ENCODE measurements around the gene DNPH1.

DNA sequence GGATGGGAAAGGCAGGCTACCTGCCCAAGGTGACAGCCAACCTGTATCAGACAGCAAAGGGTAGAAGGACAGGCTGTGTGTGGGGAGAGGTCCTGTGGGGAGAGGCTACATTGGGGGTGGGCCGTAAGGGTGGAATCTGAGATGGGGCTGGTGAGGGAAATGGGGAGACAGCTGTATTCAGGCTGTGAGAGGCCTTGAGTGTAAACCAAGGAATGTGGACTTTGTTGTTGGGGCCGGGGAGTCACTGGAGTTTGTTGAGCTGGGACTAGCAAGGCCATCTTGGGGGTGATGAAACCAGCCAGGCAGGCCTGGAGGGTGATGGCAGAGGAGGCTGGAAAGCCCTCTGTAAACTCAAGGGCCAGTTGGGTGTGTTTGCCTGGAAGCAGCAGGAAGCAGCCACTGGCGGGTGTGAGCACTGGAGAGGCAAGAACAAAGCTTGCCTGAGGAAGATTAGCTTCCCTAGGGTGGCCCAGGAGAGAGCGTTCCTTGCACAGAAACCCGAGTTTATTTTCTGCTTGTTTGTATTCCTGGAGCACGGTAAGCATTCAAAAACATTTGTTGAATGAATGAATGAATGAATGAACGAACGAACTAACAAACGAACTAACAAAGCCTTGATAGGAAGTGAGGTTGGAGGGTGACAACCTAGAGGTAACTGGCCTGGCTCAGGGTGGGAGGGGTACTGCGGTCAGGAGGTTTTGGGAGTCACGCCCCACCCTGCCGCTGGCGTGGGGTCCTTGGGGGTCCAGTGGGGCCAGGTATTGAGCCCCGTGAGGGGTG, 32.9 kb upstream of the DNPH1 start:
- TF ChIP-seq, protein P1, sequence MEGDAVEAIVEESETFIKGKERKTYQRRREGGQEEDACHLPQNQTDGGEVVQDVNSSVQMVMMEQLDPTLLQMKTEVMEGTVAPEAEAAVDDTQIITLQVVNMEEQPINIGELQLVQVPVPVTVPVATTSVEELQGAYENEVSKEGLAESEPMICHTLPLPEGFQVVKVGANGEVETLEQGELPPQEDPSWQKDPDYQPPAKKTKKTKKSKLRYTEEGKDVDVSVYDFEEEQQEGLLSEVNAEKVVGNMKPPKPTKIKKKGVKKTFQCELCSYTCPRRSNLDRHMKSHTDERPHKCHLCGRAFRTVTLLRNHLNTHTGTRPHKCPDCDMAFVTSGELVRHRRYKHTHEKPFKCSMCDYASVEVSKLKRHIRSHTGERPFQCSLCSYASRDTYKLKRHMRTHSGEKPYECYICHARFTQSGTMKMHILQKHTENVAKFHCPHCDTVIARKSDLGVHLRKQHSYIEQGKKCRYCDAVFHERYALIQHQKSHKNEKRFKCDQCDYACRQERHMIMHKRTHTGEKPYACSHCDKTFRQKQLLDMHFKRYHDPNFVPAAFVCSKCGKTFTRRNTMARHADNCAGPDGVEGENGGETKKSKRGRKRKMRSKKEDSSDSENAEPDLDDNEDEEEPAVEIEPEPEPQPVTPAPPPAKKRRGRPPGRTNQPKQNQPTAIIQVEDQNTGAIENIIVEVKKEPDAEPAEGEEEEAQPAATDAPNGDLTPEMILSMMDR (IDR thresholded peaks at IDR 0.05), result no peak
- TF ChIP-seq POLR2A (IDR thresholded peaks at IDR 0.05), result no peak

All from uterus (tissue), 2 donors.